Mesenchymal stem cell (in vitro differentiated cells and primary cell): Measurements from ENCODE around the gene CLIC3.

Source experiments
- DNase-seq: peaks from one replicate; pipeline ENCODE4 v3.0.0-alpha.2; 2013
- H2AFZ ChIP-seq: one replicate; pipeline ENCODE4 v1.6.1; 2013; ENCODE audit warnings: low read depth, mild to moderate bottlenecking, control low read depth, inconsistent platforms, low read length, moderate library complexity
- H2AK5ac ChIP-seq: 2 replicates; pipeline ENCODE4 v1.6.1; 2013; ENCODE audit warnings: low read length, moderate library complexity, mild to moderate bottlenecking, inconsistent platforms; ENCODE audit not compliant: severe bottlenecking
- H2BK120ac ChIP-seq: one replicate; pipeline ENCODE4 v1.6.1; 2013; ENCODE audit warnings: low read depth, mild to moderate bottlenecking, inconsistent platforms, low read length, moderate library complexity
- H2BK12ac ChIP-seq, 2 experiments: one replicate each; pipeline ENCODE4 v1.6.1; 2013; ENCODE audit warnings: inconsistent platforms in 2 of 2, low read length in 2 of 2, mild to moderate bottlenecking in 2 of 2, moderate library complexity in 2 of 2, control low read depth in 1 of 2
- H2BK15ac ChIP-seq: one replicate; pipeline ENCODE4 v1.6.1; 2013; ENCODE audit warnings: mild to moderate bottlenecking, low read depth, inconsistent platforms; ENCODE audit not compliant: poor library complexity, severe bottlenecking
- H2BK5ac ChIP-seq: 2 replicates; pipeline ENCODE4 v1.6.1; 2013; ENCODE audit warnings: low read depth, mild to moderate bottlenecking, low read length, control low read depth, inconsistent platforms; ENCODE audit not compliant: poor library complexity, severe bottlenecking
- H3K14ac ChIP-seq, 2 experiments: one replicate each; pipeline ENCODE4 v1.6.1; 2013; ENCODE audit warnings: inconsistent platforms in 2 of 2, low read length in 2 of 2, control low read depth in 1 of 2, mild to moderate bottlenecking in 1 of 2, moderate library complexity in 1 of 2
- H3K18ac ChIP-seq, 2 experiments: one replicate each; pipeline ENCODE4 v1.6.1; 2013; ENCODE audit warnings: inconsistent platforms in 2 of 2, low read length in 2 of 2, control low read depth in 1 of 2, low read depth in 1 of 2, mild to moderate bottlenecking in 1 of 2
- H3K23ac ChIP-seq, 2 experiments: one replicate each; pipeline ENCODE4 v1.6.1; 2013; ENCODE audit warnings: inconsistent platforms in 2 of 2, low read length in 2 of 2, mild to moderate bottlenecking in 2 of 2, moderate library complexity in 2 of 2, control low read depth in 1 of 2
- H3K27ac ChIP-seq: 2 replicates; pipeline ENCODE4 v1.5.1; 2013; ENCODE audit warnings: mild to moderate bottlenecking, moderate library complexity, low read length, control low read depth, inconsistent platforms; ENCODE audit not compliant: poor library complexity, severe bottlenecking
- H3K27me3 ChIP-seq, 2 experiments: 2 replicates each; pipeline versions ENCODE4 v1.6.1 to v1.7.0; 2013; ENCODE audit warnings: low read length in 2 of 2, mild to moderate bottlenecking in 2 of 2, moderate library complexity in 2 of 2, control low read depth in 1 of 2, inconsistent platforms in 1 of 2; ENCODE audit not compliant: control insufficient read depth in 1 of 2, insufficient read depth in 1 of 2
- H3K36me3 ChIP-seq, 2 experiments: 2 replicates each; pipeline versions ENCODE4 v1.6.1 to v1.7.0; 2013; ENCODE audit warnings: low read length in 2 of 2, control low read depth in 1 of 2, inconsistent platforms in 1 of 2, low read depth in 1 of 2, mild to moderate bottlenecking in 1 of 2; ENCODE audit not compliant: insufficient read depth in 2 of 2, control insufficient read depth in 1 of 2
- H3K4ac ChIP-seq, 2 experiments: one replicate each; pipeline ENCODE4 v1.6.1; 2013; ENCODE audit warnings: inconsistent platforms in 2 of 2, low read length in 2 of 2, mild to moderate bottlenecking in 2 of 2, moderate library complexity in 2 of 2, control low read depth in 1 of 2, low read depth in 1 of 2
- H3K4me1 ChIP-seq: 2 replicates; pipeline ENCODE4 v1.6.1; 2013; ENCODE audit warnings: low read depth, low read length, control low read depth; ENCODE audit not compliant: control insufficient read depth, insufficient read depth
- H3K4me2 ChIP-seq: 2 replicates; pipeline ENCODE4 v1.6.1; 2013; ENCODE audit warnings: low read length, mild to moderate bottlenecking, inconsistent platforms; ENCODE audit not compliant: poor library complexity, severe bottlenecking
- H3K4me3 ChIP-seq, 2 experiments: 2 replicates each; pipeline versions ENCODE4 v1.5.1 to v1.7.0; 2013; ENCODE audit warnings: low read length in 2 of 2, mild to moderate bottlenecking in 2 of 2, control low read depth in 1 of 2, low read depth in 1 of 2; ENCODE audit not compliant: insufficient read depth in 1 of 2
- H3K79me1 ChIP-seq: replicated peaks from 2 replicates; pipeline ENCODE4 v1.6.1; 2013; ENCODE audit warnings: mild to moderate bottlenecking, control low read depth, low read length, inconsistent platforms; ENCODE audit not compliant: poor library complexity, severe bottlenecking
- H3K9ac ChIP-seq: 2 replicates; pipeline ENCODE4 v1.7.0; 2013; ENCODE audit warnings: mild to moderate bottlenecking, low read length, moderate library complexity
- H3K9me3 ChIP-seq: 2 replicates; pipeline ENCODE4 v1.7.0; 2013; ENCODE audit warnings: mild to moderate bottlenecking, low read length; ENCODE audit not compliant: control insufficient read depth
- H4K8ac ChIP-seq: one replicate; pipeline ENCODE4 v1.6.1; 2013; ENCODE audit warnings: inconsistent platforms, mild to moderate bottlenecking, low read length, moderate library complexity
- H4K91ac ChIP-seq: one replicate; pipeline ENCODE4 v1.6.1; 2013; ENCODE audit warnings: mild to moderate bottlenecking, low read length, inconsistent platforms
- WGBS: methylation state at CpG from one replicate; pipeline ENCODE4 v1.1.7; 2013; ENCODE audit warnings: mixed read lengths; 5-methylcytosine and 5-hydroxymethylcytosine counted together

Gene CLIC3

GRCh38 chr9:136945333-136946227 lies 50.8 kb downstream of the CLIC3 start:
- H3K14ac ChIP-seq = no peak overlapping the region
- H3K9me3 ChIP-seq = no peaks in the 10 kb centered on the region
- no peak overlapping the region for H3K4ac ChIP-seq
- H2BK12ac ChIP-seq = peak overlapping the region in 1 of 2 experiments; percentile 19
- H3K79me1 ChIP-seq = peaks cover 14% of the 10 kb centered on the region
- no peak overlapping the region for H2AFZ ChIP-seq
- peak overlapping the region; percentile 58 for H4K8ac ChIP-seq
- peak overlapping the region; percentile 6 for H2BK15ac ChIP-seq
- 93% methylated on average over 28 of the region's 30 CpGs for WGBS
- peaks cover 24 to 34% of the 10 kb centered on the region in 2 experiments for H3K36me3 ChIP-seq
- peaks cover 41% of the 10 kb centered on the region for H3K4me1 ChIP-seq
- no peak overlapping the region for H2AK5ac ChIP-seq
- DNase-seq = no peak
- H4K91ac ChIP-seq = peak overlapping the region; percentile 44
- no peak overlapping the region for H3K9ac ChIP-seq
- no peak overlapping the region for H2BK120ac ChIP-seq
- H3K27me3 ChIP-seq = no peaks in the 10 kb centered on the region
- H3K23ac ChIP-seq = no peak overlapping the region
- H3K4me2 ChIP-seq = no peak overlapping the region
- H2BK5ac ChIP-seq = no peak overlapping the region
- H3K4me3 ChIP-seq = no peak overlapping the region
- peak overlapping the region in 1 of 2 experiments; percentile 71 for H3K18ac ChIP-seq
- no peak overlapping the region for H3K27ac ChIP-seq
